K562 treated with DMSO at 1 percent for 12 hours (cell line): Measurements from ENCODE around the gene ZNF740. TPM values are rescaled to one million over a fixed set of nuclear protein-coding genes. Genes with fewer than 3 reads are reported as not detected.

Source experiments
- total RNA-seq: library from RNA; unstranded; fragments of 300-600 nt; gene quantifications from 2 replicates; pipeline ENCODE4 v1.2.3, GENCODE V29; 2022; ENCODE audit not compliant: insufficient read depth

The ZNF740 gene, protein sequence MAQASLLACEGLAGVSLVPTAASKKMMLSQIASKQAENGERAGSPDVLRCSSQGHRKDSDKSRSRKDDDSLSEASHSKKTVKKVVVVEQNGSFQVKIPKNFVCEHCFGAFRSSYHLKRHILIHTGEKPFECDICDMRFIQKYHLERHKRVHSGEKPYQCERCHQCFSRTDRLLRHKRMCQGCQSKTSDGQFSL
- 8.8 and 16.7 TPM in 2 replicates for total RNA-seq

DNA sequence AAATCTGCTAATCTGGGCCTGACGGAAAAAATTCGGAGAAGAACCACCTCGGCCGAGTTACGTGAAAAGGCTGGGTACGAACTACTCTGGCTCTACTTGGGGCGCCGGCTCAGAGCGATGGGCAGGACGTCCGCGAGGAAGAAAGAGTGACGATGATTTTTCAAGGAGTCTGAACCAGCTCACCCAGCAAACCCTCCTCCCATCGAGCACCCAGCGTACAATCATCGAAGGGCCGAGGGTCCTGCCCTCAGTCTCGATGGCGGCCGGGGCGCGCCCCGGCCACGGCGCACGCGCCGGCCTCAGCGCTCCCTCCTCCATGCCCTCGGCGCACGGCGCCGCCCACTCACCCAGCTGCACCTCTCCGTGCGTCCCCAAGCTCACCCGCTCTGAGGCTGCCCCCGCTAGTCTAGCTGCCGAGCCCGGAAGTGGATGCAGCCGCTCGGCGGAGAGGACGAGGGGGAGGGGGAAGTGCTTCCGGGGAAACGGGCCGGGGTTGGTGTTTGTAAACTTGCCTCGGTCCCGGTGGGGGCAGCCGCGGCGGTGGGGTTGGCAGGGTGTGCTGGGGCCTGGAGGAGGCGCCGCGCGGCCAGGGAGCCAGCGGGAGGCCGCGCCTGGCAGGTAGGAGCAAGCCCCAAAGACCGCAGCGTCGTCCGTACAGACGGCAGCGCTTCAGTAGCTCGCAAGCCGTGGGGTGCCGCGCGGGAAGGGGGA is at the start of gene ZNF740, which contains the start of gene CSAD:
ZNF740 (plus strand) TSS at position 503 of the 711 bp plus-strand sequence. CDS start 1,262 bp downstream, outside the sequence.
CSAD (minus strand) TSS at position 706 of the 711 bp plus-strand sequence. CDS start 7,455 bp downstream, outside the sequence.

GRCh38 chr12:53207042-53207441 is 26.5 kb downstream of the ZNF740 start, which contains the start of gene ITGB7:
Gene ITGB7, minus strand, starts transcription at chr12:53207251. Its CDS starts 6,808 bp downstream, at chr12:53200443.

DNA sequence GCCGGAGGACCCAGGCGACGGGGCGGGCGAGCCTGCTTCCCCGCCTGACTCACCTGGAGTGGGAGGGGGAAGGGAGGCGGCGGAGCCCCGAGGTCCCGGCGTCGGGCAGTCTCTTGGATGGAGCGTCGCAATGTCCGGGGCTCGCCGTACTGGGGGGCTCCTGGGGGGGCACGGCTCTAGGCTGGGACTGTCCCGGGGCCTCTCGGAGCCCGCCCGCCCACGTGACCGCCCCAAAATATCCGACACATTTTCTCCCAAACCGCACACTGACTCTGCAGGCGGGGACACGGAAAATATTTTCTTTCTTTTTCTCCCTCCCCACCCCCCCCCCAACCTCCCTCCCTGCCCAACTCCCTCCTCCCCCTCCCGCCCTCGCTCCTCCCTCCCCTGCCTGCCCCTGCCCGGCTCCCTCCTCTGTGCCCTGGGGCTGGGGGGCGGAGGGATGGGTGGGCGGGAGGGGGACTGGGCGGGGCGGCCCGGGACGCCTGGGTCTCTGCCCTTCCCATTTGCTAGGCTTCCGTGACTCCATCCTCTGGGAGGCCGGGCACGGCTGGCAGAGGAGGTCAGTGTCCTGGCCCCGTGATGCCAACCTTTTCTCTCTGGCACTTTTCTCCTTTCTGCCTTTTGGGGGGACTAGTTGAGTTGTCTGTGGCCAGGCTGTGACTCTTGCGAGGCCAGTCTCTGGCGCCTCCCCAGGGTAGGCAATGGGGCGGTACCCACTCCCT is 51.6 kb downstream of the ZNF740 start, which contains the start of gene RARG:
RARG (minus strand) TSS at position 289 of the 725 bp plus-strand sequence. CDS start 4,664 bp downstream, outside the sequence.

Other genes starting within 250 kb of the ZNF740 start
- 337 and 355 TPM in 2 replicates for gene KRT18, start 231.6 kb upstream of the ZNF740 start, total RNA-seq
- gene EIF4B, start 174.3 kb upstream of the ZNF740 start, total RNA-seq: 167 and 294 TPM in 2 replicates
- gene TNS2, start 130.7 kb upstream of the ZNF740 start, total RNA-seq: 0.63 and 4.9 TPM in 2 replicates
- 19.2 and 25.3 TPM in 2 replicates for gene SPRYD3, start 101.3 kb upstream of the ZNF740 start, total RNA-seq
- 1.1 TPM in 1 of 2 replicates, not detected in the other for gene IGFBP6, start 83.1 kb upstream of the ZNF740 start, total RNA-seq
- gene SOAT2, start 77.2 kb upstream of the ZNF740 start, total RNA-seq: not detected in 2 replicates
- gene CSAD, start 203 bp downstream of the ZNF740 start, total RNA-seq: 9.3 and 23.4 TPM in 2 replicates
- 2.2 and 3.5 TPM in 2 replicates for gene ITGB7, start 26.5 kb downstream of the ZNF740 start, total RNA-seq
- gene RARG, start 51.5 kb downstream of the ZNF740 start, total RNA-seq: 4.3 and 7.8 TPM in 2 replicates
- gene ESPL1, start 87.6 kb downstream of the ZNF740 start, total RNA-seq: 17.5 and 36.3 TPM in 2 replicates
- gene PFDN5, start 114.8 kb downstream of the ZNF740 start, total RNA-seq: 588 and 822 TPM in 2 replicates
- 7.5 and 15.2 TPM in 2 replicates for gene MYG1, start 119.0 kb downstream of the ZNF740 start, total RNA-seq
- gene AAAS, start 140.9 kb downstream of the ZNF740 start, total RNA-seq: 54.6 and 62.3 TPM in 2 replicates
- not detected in 2 replicates for gene SP7, start 155.6 kb downstream of the ZNF740 start, total RNA-seq
- 5.8 and 33.8 TPM in 2 replicates for gene SP1, start 199.5 kb downstream of the ZNF740 start, total RNA-seq
- gene AMHR2, start 243.1 kb downstream of the ZNF740 start, total RNA-seq: 63.1 and 64.0 TPM in 2 replicates